ENCODE data around the gene MPP2. TPM values are rescaled to one million over a fixed set of nuclear protein-coding genes. Genes with fewer than 3 reads are reported as not detected.
"Not testable (repeated sequence)": the region's sequence is repeated elsewhere in the genome, so short reads cannot be mapped to it uniquely, and the experiment has no call there.

Gene MPP2
- total RNA-seq, 1 donor from 2014 or later: 5.4 TPM

DNA sequence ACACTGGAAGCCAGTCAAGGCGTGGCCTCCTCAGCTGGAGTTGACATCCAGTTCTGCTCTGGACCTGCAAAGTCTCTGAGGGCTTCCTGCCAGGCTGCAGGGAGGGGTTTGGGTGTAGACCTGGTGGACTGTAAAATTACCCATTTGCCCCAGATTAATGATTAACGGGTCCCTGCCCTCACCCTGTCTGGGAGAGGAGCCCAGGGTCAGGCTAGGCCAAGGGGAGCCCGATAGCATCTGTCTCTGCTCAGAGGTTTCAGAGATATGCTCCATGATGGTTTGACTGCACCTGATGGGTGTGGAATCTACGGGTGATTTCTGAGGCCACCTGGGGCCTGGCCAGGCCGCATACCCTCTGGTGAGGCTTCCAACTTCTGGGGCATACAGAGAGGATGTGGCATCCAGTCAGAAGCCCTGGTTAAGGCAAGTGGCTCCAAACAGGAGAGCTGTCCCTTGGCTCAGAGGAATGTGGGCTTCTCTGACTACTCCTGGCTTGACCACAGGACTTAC is 23.8 kb upstream of the MPP2 start:
- H3K4me1 Mint-ChIP-seq (ENCODE audit: low read depth): peaks cover 6% of the 10 kb centered on the region
- no peak for DNase-seq (ENCODE audit: low spot score, unreplicated experiment)
- H3K27me3 Mint-ChIP-seq: peaks cover 20% of the 10 kb centered on the region
- no peak overlapping the region for H3K27ac Mint-ChIP-seq
- no peaks in the 10 kb centered on the region for H3K36me3 Mint-ChIP-seq (ENCODE audit: insufficient read depth)
- H3K4me3 Mint-ChIP-seq (ENCODE audit: low read depth): no peak overlapping the region
- TF ChIP-seq, protein P1, sequence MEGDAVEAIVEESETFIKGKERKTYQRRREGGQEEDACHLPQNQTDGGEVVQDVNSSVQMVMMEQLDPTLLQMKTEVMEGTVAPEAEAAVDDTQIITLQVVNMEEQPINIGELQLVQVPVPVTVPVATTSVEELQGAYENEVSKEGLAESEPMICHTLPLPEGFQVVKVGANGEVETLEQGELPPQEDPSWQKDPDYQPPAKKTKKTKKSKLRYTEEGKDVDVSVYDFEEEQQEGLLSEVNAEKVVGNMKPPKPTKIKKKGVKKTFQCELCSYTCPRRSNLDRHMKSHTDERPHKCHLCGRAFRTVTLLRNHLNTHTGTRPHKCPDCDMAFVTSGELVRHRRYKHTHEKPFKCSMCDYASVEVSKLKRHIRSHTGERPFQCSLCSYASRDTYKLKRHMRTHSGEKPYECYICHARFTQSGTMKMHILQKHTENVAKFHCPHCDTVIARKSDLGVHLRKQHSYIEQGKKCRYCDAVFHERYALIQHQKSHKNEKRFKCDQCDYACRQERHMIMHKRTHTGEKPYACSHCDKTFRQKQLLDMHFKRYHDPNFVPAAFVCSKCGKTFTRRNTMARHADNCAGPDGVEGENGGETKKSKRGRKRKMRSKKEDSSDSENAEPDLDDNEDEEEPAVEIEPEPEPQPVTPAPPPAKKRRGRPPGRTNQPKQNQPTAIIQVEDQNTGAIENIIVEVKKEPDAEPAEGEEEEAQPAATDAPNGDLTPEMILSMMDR (IDR thresholded peaks at IDR 0.05; ENCODE audit: unreplicated experiment): no peak
- H3K9me3 Mint-ChIP-seq (ENCODE audit: low read depth): no peaks in the 10 kb centered on the region

- Mint-ChIP-seq H3K27me3 (peaks cover 37% of the 10 kb centered on the region), H3K27ac (no peak overlapping the region), H3K4me3 (ENCODE audit: low read depth) (no peak overlapping the region), H3K9me3 (ENCODE audit: low read depth) (no peaks in the 10 kb centered on the region), H3K4me1 (ENCODE audit: low read depth) (peaks cover 7% of the 10 kb centered on the region), H3K36me3 (ENCODE audit: insufficient read depth) (no peaks in the 10 kb centered on the region)
- TF ChIP-seq, protein P1 (IDR thresholded peaks at IDR 0.05; ENCODE audit: unreplicated experiment): no peak
- no peak for DNase-seq (ENCODE audit: low spot score, unreplicated experiment)
Measured at GRCh38 chr17:43928609-43929008, 21.3 kb upstream of the MPP2 start.

DNA sequence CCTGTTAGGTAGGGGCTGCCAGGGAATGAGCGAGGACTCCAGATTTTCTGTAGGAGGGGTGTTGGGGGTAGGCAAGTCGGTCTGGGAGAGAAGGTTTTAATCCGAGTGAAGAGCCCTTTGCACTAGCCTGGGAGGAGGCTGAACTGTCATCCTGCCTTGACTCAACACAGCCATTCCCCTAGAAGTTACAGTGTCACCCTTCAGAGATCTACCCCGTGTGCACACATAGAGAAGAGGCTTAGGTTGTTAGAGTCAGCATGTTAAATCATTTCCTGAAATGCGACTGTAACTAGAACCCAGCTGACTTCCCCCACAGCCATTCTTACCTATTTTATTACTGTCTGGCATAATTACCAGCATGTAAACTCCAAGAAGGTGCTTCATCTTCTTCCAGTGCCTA is 20.6 kb upstream of the MPP2 start:
- not testable (repeated sequence) for H3K4me1 Mint-ChIP-seq (ENCODE audit: low read depth); H3K4me3 Mint-ChIP-seq (ENCODE audit: low read depth); H3K36me3 Mint-ChIP-seq (ENCODE audit: insufficient read depth); DNase-seq (ENCODE audit: low spot score, unreplicated experiment); H3K9me3 Mint-ChIP-seq (ENCODE audit: low read depth)
- peak overlapping the region; percentile 19 for H3K27ac Mint-ChIP-seq
- H3K27me3 Mint-ChIP-seq: peaks cover 44% of the 10 kb centered on the region

DNA sequence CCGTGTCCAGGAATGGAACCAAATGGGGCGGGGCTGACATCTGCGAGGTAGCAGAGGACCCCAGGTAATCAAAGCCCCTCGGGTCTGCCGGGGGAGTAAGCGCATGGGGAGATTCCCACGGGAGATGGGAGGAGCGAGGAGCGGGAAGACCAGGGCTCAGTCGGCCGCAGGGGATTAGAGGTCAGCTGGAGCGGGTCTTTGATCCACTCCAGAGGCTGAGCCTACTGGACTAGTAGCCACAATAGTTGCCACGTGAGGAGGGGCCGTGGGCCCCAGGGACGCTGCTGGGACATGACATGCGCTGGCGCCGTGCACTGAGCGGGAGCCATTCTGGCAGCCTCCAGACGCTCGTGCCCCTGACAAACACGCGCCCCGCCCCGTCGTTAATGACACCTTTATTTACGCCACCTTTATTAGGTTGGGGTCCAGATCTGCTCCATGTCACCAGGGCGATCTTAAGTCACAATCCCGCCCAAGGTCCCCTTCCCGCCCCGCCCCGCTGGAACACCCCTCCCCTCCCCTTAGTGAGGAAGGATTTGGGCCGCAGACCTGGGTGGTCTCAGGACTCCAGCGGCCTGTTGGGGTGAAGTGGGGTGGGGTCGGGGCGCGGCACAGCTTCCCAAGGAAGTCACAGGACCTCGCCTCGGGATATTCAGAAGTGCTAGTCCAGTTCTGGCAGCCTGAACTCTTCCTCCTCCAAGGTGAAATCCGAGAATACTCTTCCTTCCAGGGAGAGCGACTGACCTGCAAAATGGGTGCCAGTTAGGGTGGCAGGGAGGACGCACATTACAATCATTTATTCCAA is 19.9 kb upstream of the MPP2 start:
- Mint-ChIP-seq H3K4me1 (ENCODE audit: low read depth) (peaks cover 7% of the 10 kb centered on the region), H3K36me3 (ENCODE audit: insufficient read depth) (no peaks in the 10 kb centered on the region), H3K27ac (no peak overlapping the region), H3K9me3 (ENCODE audit: low read depth) (no peaks in the 10 kb centered on the region), H3K27me3 (peaks cover 48% of the 10 kb centered on the region), H3K4me3 (ENCODE audit: low read depth) (no peak overlapping the region)
- no peak for DNase-seq (ENCODE audit: low spot score, unreplicated experiment)
- TF ChIP-seq, protein P1 (IDR thresholded peaks at IDR 0.05; ENCODE audit: unreplicated experiment): no peak

- Mint-ChIP-seq H3K9me3 (ENCODE audit: low read depth) (no peaks in the 10 kb centered on the region), H3K27ac (no peak overlapping the region), H3K4me1 (ENCODE audit: low read depth) (peaks cover 1% of the 10 kb centered on the region), H3K27me3 (peaks cover 59% of the 10 kb centered on the region), H3K36me3 (ENCODE audit: insufficient read depth) (no peaks in the 10 kb centered on the region), H3K4me3 (ENCODE audit: low read depth) (no peak overlapping the region)
- no peak for DNase-seq (ENCODE audit: low spot score, unreplicated experiment)
- TF ChIP-seq, protein P1 (IDR thresholded peaks at IDR 0.05; ENCODE audit: unreplicated experiment): no peak
Measured at GRCh38 chr17:43924558-43924957, 17.2 kb upstream of the MPP2 start.

Data from progenitor cell of endocrine pancreas (in vitro differentiated cells).